WTC11 (cell line): ENCODE data around the gene CARS1. TPM values are rescaled to one million over a fixed set of nuclear protein-coding genes. Genes with fewer than 3 reads are reported as not detected.

Experiments
- ATAC-seq: fragments of 200-7000 bp; cut with Tn5 transposase; 2 replicates; pipeline ENCODE4 v1.10.0; 2021; ENCODE audit warnings: mild to moderate bottlenecking, moderate library complexity
- CTCF ChIA-PET: fragments of 300-600 bp; sonication (Branson Sonifier 250); formaldehyde crosslinking; loops from one replicate; lab custom pipeline; 2021; ENCODE audit warnings: antibody characterized with exemption; lab: Charles Lee
- POLR2A ChIA-PET: fragments of 350-600 bp; sonication (Branson Sonifier 250); formaldehyde crosslinking; loops from one replicate; lab custom pipeline; 2021; ENCODE audit warnings: antibody characterized with exemption; lab: Charles Lee
- DNase-seq: peaks from one replicate; pipeline ENCODE4 v3.0.0; 2021; ENCODE audit warnings: low spot score
- H3K27ac Mint-ChIP-seq: 2 replicates; pipeline ENCODE4 v1.8.0; 2021; ENCODE audit warnings: mixed read lengths
- H3K27me3 Mint-ChIP-seq: 2 replicates; pipeline ENCODE4 v1.8.0; 2021; ENCODE audit warnings: low read depth, mild to moderate bottlenecking, moderate library complexity, mixed read lengths
- H3K36me3 Mint-ChIP-seq: 2 replicates; pipeline ENCODE4 v1.8.0; 2021; ENCODE audit warnings: mixed read lengths
- H3K4me1 Mint-ChIP-seq: 2 replicates; pipeline ENCODE4 v1.8.0; 2022; ENCODE audit warnings: mixed read lengths
- H3K4me3 Mint-ChIP-seq: 2 replicates; pipeline ENCODE4 v1.8.0; 2021; ENCODE audit warnings: mild to moderate bottlenecking, moderate library complexity, mixed read lengths
- H3K9me3 Mint-ChIP-seq: 2 replicates; pipeline ENCODE4 v1.8.0; 2021; ENCODE audit warnings: mixed read lengths
- ARID4B ChIP-seq: sonication (generic); formaldehyde crosslinking; IDR thresholded peaks from 2 replicates; pipeline ENCODE4 v1.8.0; 2023; ENCODE audit warnings: missing genetic modification reagents, mild to moderate bottlenecking, borderline replicate concordance
- ATF1 ChIP-seq: sonication (generic); formaldehyde crosslinking; IDR thresholded peaks from 2 replicates; pipeline ENCODE4 v1.8.1; 2023; ENCODE audit warnings: mild to moderate bottlenecking, moderate library complexity, missing genetic modification reagents
- ATF3 ChIP-seq: sonication (generic); formaldehyde crosslinking; conservative IDR thresholded peaks from 2 replicates; pipeline ENCODE4 v1.8.1; 2022; ENCODE audit warnings: mild to moderate bottlenecking, missing genetic modification reagents
- CDX4 ChIP-seq: fragments of 250-450 bp; sonication (Bioruptor Pico); IDR thresholded peaks from 2 replicates; pipeline ENCODE4 v1.9.0; 2021; ENCODE audit warnings: moderate library complexity, mild to moderate bottlenecking, inconsistent platforms, borderline replicate concordance
- CREM ChIP-seq: sonication (generic); formaldehyde crosslinking; IDR thresholded peaks from 2 replicates; pipeline ENCODE4 v1.8.1; 2022; ENCODE audit warnings: mild to moderate bottlenecking, missing genetic modification reagents, moderate library complexity
- GRHL2 ChIP-seq: fragments of 250-450 bp; sonication (Bioruptor Pico); IDR thresholded peaks from 2 replicates; pipeline ENCODE4 v1.8.0; 2022; ENCODE audit warnings: mild to moderate bottlenecking, moderate library complexity; ENCODE audit not compliant: insufficient replicate concordance, severe bottlenecking
- MLX ChIP-seq: sonication (generic); formaldehyde crosslinking; IDR thresholded peaks from 2 replicates; pipeline ENCODE4 v1.8.1; 2023; ENCODE audit warnings: mild to moderate bottlenecking, missing genetic modification reagents, moderate library complexity
- MYBL2 ChIP-seq: sonication (generic); formaldehyde crosslinking; IDR thresholded peaks from 2 replicates; pipeline ENCODE4 v1.8.1; 2023; ENCODE audit warnings: mild to moderate bottlenecking, moderate library complexity, missing genetic modification reagents
- NFE2L1 ChIP-seq: sonication (generic); formaldehyde crosslinking; IDR thresholded peaks from 2 replicates; pipeline ENCODE4 v1.8.1; 2023; ENCODE audit warnings: missing genetic modification reagents
- NR2C2 ChIP-seq: sonication (generic); formaldehyde crosslinking; IDR thresholded peaks from 2 replicates; pipeline ENCODE4 v1.8.0; 2022; ENCODE audit warnings: mild to moderate bottlenecking, missing genetic modification reagents
- NR3C1 ChIP-seq: sonication (generic); formaldehyde crosslinking; conservative IDR thresholded peaks from 2 replicates; pipeline ENCODE4 v1.8.1; 2023; ENCODE audit warnings: low read depth, mild to moderate bottlenecking, missing genetic modification reagents
- PRRX2 ChIP-seq: fragments of 250-450 bp; sonication (Bioruptor Pico); IDR thresholded peaks from 2 replicates; pipeline ENCODE4 v1.8.0; 2021; ENCODE audit warnings: mild to moderate bottlenecking
- SOX15 ChIP-seq: fragments of 250-450 bp; sonication (Bioruptor Pico); IDR thresholded peaks from 2 replicates; pipeline ENCODE4 v1.9.0; 2021; ENCODE audit warnings: mild to moderate bottlenecking
- TP53 ChIP-seq: sonication (generic); formaldehyde crosslinking; IDR thresholded peaks from 2 replicates; pipeline ENCODE4 v1.8.1; 2023; ENCODE audit warnings: mild to moderate bottlenecking, missing genetic modification reagents
- USF2 ChIP-seq: sonication (generic); formaldehyde crosslinking; IDR thresholded peaks from 2 replicates; pipeline ENCODE4 v1.8.1; 2023; ENCODE audit warnings: mild to moderate bottlenecking, missing genetic modification reagents, moderate library complexity
- ZBTB43 ChIP-seq: sonication (generic); formaldehyde crosslinking; IDR thresholded peaks from 2 replicates; pipeline ENCODE4 v1.8.1; 2023; ENCODE audit warnings: mild to moderate bottlenecking, missing genetic modification reagents
- ZNF138 ChIP-seq: sonication (generic); formaldehyde crosslinking; conservative IDR thresholded peaks from 2 replicates; pipeline ENCODE4 v1.8.1; 2022; ENCODE audit warnings: mild to moderate bottlenecking, moderate library complexity, missing genetic modification reagents
- ZNF219 ChIP-seq: sonication (generic); formaldehyde crosslinking; IDR thresholded peaks from 2 replicates; pipeline ENCODE4 v1.8.0; 2023; ENCODE audit warnings: missing genetic modification reagents, mild to moderate bottlenecking, borderline replicate concordance
- ZNF232 ChIP-seq: sonication (generic); formaldehyde crosslinking; IDR thresholded peaks from 2 replicates; pipeline ENCODE4 v1.8.0; 2022; ENCODE audit warnings: mild to moderate bottlenecking, missing genetic modification reagents
- total RNA-seq: library from RNA; stranded (reverse); gene quantifications from 3 replicates; pipeline ENCODE4 v1.2.3, GENCODE V29; 2021

Gene CARS1
- total RNA-seq, 1 experiment from 2014 or later, result 92.0 TPM

GRCh38 chr11:3087821-3088800, 30.9 kb upstream of the CARS1 start:
- no peak for ATAC-seq
- TF ChIP-seq TP53 (CRISPR knock-in tag) (no peak), ZNF232 (CRISPR knock-in tag) (no peak), ATF3 (CRISPR knock-in tag) (no peak), MYBL2 (CRISPR knock-in tag) (no peak), USF2 (CRISPR knock-in tag) (no peak), ATF1 (CRISPR knock-in tag) (no peak), CDX4 (no peak), ZNF219 (CRISPR knock-in tag) (no peak), MLX (CRISPR knock-in tag) (no peak), NR2C2 (no peak), PRRX2 (CRISPR knock-in tag) (no peak), CREM (CRISPR knock-in tag) (no peak), GRHL2 (CRISPR knock-in tag) (no peak), ZNF138 (CRISPR knock-in tag) (no peak), NR3C1 (CRISPR knock-in tag) (no peak), NFE2L1 (CRISPR knock-in tag) (no peak), ZBTB43 (CRISPR knock-in tag) (no peak), SOX15 (no peak), ARID4B (CRISPR knock-in tag) (no peak)
- peaks cover 3% of the 10 kb centered on the region; the same call in 1 of the 2 replicates for H3K27me3 Mint-ChIP-seq

More at GRCh38 chr11:3087821-3088800, 30.9 kb upstream of the CARS1 start:
- no peak overlapping the region for H3K27ac Mint-ChIP-seq
- H3K4me1 Mint-ChIP-seq, result peaks cover 7% of the 10 kb centered on the region
- H3K36me3 Mint-ChIP-seq, result no peaks in the 10 kb centered on the region
- no peaks in the 10 kb centered on the region for H3K9me3 Mint-ChIP-seq
- POLR2A ChIA-PET, result no interaction called here
- DNase-seq, result no peak
- H3K4me3 Mint-ChIP-seq, result no peak overlapping the region
- CTCF ChIA-PET, result interaction anchor here (0.7 to 6.4 kb wide), 4 partner anchors 10 to 51 kb away, joined by 3 to 157 read pairs (median 4); no protein-coding TSS in a partner anchor
